CD4-positive, alpha-beta T cell treated with Interleukin-15 for 1 hour (primary cell): ENCODE data around the gene TNFSF13B.

Source experiments
- DNase-seq: peaks from one replicate; pipeline ENCODE4 v3.0.0-alpha.2; 2020

The TNFSF13B gene

DNA sequence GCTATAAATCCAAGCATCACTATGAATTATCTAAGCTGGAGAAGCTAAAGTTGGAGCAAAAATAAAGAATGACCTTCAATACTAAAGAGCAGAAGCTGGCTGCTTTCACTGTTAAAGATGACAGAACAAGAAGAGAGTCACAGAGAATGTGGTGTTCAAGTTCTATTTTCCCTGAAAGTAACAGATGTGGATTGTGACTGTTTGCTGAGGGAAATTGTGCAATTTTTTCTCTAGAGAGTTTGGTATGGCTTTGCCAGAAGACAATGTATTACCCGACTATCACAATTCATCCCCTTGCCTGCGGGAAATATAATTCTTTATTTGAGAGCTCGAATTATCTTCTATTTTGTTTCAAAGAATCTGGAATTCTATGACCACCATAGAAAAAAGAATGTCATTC lies 83.1 kb downstream of the TNFSF13B start:
- no peak for DNase-seq

DNA sequence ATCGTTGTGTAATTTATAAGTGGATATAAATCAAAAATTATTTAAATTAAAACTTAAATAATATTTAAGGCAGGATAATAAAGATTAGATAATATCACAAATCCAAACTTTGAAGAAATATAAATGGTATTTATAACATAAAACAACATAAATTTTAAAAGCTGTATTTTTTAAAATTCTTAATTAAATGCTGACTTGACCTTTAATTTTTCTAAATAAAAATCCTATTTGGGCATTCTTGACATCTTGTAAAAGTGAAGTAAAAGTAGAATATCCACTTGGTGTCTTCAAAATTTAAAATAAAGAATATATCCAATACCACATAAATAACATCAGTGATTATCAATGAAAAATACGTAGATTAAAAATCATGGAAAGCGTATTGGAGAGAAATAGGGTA lies 87.7 kb downstream of the TNFSF13B start:
- DNase-seq = no peak
